B cell (primary cell): ENCODE measurements around the gene FBXL2. TPM values are rescaled to one million over a fixed set of nuclear protein-coding genes. Genes with fewer than 3 reads are reported as not detected.
"Not testable (repeated sequence)": the region's sequence is repeated elsewhere in the genome, so short reads cannot be mapped to it uniquely, and the experiment has no call there.

Experiments used
- ATAC-seq: fragments of 200-7000 bp; cut with Tn5 transposase; one replicate; pipeline ENCODE4 v1.10.0; 2021; ENCODE audit warnings: low read depth, mild to moderate bottlenecking, moderate number of reproducible peaks, moderate library complexity
- CTCF ChIA-PET: fragments of 350-600 bp; sonication (Branson Sonifier 250); formaldehyde crosslinking; loops from one replicate; lab custom pipeline; 2021; ENCODE audit warnings: antibody characterized with exemption, inconsistent platforms; lab: Charles Lee
- POLR2A ChIA-PET: fragments of 350-600 bp; sonication (Branson Sonifier 250); formaldehyde crosslinking; loops from one replicate; lab custom pipeline; 2021; ENCODE audit warnings: antibody characterized with exemption; lab: Charles Lee
- DNase-seq: peaks from one replicate; pipeline ENCODE4 v3.0.0; 2013
- H2AFZ ChIP-seq: 2 replicates; pipeline ENCODE4 v1.6.1; 2012; ENCODE audit warnings: mild to moderate bottlenecking, low read depth, low read length; ENCODE audit not compliant: insufficient read depth, poor library complexity, severe bottlenecking
- H3K27ac ChIP-seq, 2 donors: 1 replicate in 1 of 2; 2 replicates in 1 of 2; pipeline ENCODE4 v1.5.1; 2012 to 2013; ENCODE audit warnings: low read length in 2 of 2, mild to moderate bottlenecking in 2 of 2, moderate library complexity in 1 of 2
- H3K27me3 ChIP-seq, 4 experiments: fragments of 200-600 bp in 1 of 4; sonication (generic) in 1 of 4; replicated peaks in 1 of 4; 1 replicate in 2 of 4; 2 replicates in 2 of 4; pipeline versions ENCODE4 v1.6.1 to v1.7.0; 2013 to 2016; ENCODE audit warnings: low read length in 3 of 4, mild to moderate bottlenecking in 2 of 4, mixed read lengths in 1 of 4, moderate library complexity in 1 of 4; ENCODE audit not compliant: insufficient read depth in 4 of 4, control insufficient read depth in 3 of 4; ENCODE audit errors: control extremely low read depth in 1 of 4
- H3K36me3 ChIP-seq, 2 experiments: replicated peaks in 1 of 2; 1 replicate in 1 of 2; 2 replicates in 1 of 2; pipeline versions ENCODE4 v1.6.1 to v1.7.1; 2013; ENCODE audit warnings: low read length in 1 of 2; ENCODE audit not compliant: insufficient read depth in 2 of 2, control insufficient read depth in 1 of 2; ENCODE audit errors: control extremely low read depth in 1 of 2, extremely low read depth in 1 of 2
- H3K4me1 ChIP-seq, 2 donors: fragments of 200-600 bp in 1 of 2; sonication (generic) in 1 of 2; 1 replicate in 1 of 2; 2 replicates in 1 of 2; pipeline versions ENCODE4 v1.5.1 to v1.6.1; 2013 to 2017; ENCODE audit warnings: low read length in 2 of 2; ENCODE audit not compliant: control insufficient read depth in 2 of 2, insufficient read depth in 2 of 2
- H3K4me2 ChIP-seq: replicated peaks from 2 replicates; pipeline ENCODE3; 2012; ENCODE audit warnings: mild to moderate bottlenecking, low read depth, low read length; ENCODE audit not compliant: poor library complexity, severe bottlenecking
- H3K4me3 ChIP-seq, 5 experiments: fragments of 200-600 bp in 1 of 5; sonication (generic) in 1 of 5; 1 replicate in 3 of 5; 2 replicates in 2 of 5; pipeline versions ENCODE4 v1.5.1 to v1.7.0; 2011 to 2016; ENCODE audit warnings: low read length in 4 of 5, mild to moderate bottlenecking in 4 of 5, low read depth in 2 of 5, control low read depth in 1 of 5, moderate library complexity in 1 of 5; ENCODE audit not compliant: insufficient read depth in 1 of 5; ENCODE audit errors: control extremely low read depth in 1 of 5, extremely low read depth in 1 of 5
- H3K79me2 ChIP-seq: fragments of 200-600 bp; sonication (generic); one replicate; pipeline ENCODE4 v1.6.0; 2016; ENCODE audit warnings: low read length; ENCODE audit not compliant: control insufficient read depth, insufficient read depth
- H3K9ac ChIP-seq: fragments of 200-600 bp; sonication (generic); 2 replicates; pipeline ENCODE4 v1.6.1; 2017; ENCODE audit warnings: mild to moderate bottlenecking, low read length, moderate library complexity
- H3K9me3 ChIP-seq, 3 donors: one replicate each; pipeline versions ENCODE4 v1.6.1 to v1.7.1; 2013; ENCODE audit warnings: low read length in 2 of 3; ENCODE audit not compliant: control insufficient read depth in 2 of 3, insufficient read depth in 1 of 3; ENCODE audit errors: control extremely low read depth in 1 of 3
- H4K20me1 ChIP-seq: 2 replicates; pipeline ENCODE4 v1.6.0; 2012; ENCODE audit warnings: mild to moderate bottlenecking, low read length; ENCODE audit not compliant: insufficient read depth, control insufficient read depth, poor library complexity, severe bottlenecking
- H3K27ac Mint-ChIP-seq: one replicate; pipeline ENCODE4 v1.8.0; 2021; ENCODE audit warnings: mixed read lengths
- H3K27me3 Mint-ChIP-seq: one replicate; pipeline ENCODE4 v1.8.0; 2021; ENCODE audit warnings: mixed read lengths
- H3K4me1 Mint-ChIP-seq: one replicate; pipeline ENCODE4 v1.8.0; 2021; ENCODE audit warnings: mixed read lengths
- H3K4me3 Mint-ChIP-seq: one replicate; pipeline ENCODE4 v1.8.0; 2021; ENCODE audit warnings: mixed read lengths
- H3K9me3 Mint-ChIP-seq: one replicate; pipeline ENCODE4 v1.8.0; 2022; ENCODE audit warnings: mixed read lengths; ENCODE audit not compliant: insufficient read depth
- CTCF ChIP-seq: fragments of 200-600 bp; IDR thresholded peaks from one replicate; pipeline ENCODE4 v1.8.0; 2022; ENCODE audit warnings: antibody characterized with exemption, mild to moderate bottlenecking
- EZH2 ChIP-seq: IDR thresholded peaks from 2 replicates; pipeline ENCODE4 v1.6.1; 2012; ENCODE audit warnings: borderline replicate concordance, low read depth, mild to moderate bottlenecking, moderate library complexity, low read length; ENCODE audit not compliant: insufficient read depth, poor library complexity, severe bottlenecking
- WGBS: methylation state at CpG from one replicate; pipeline ENCODE4 v1.1.5; 2013; ENCODE audit warnings: missing lambda C conversion rate; ENCODE audit not compliant: insufficient coverage; 5-methylcytosine and 5-hydroxymethylcytosine counted together
- intact Hi-C: fragments of 100-400 bp; cut with micrococcal nuclease; formaldehyde crosslinking; loops from one replicate; pipeline ENCODE4 v1.10.0; 2022
- polyA plus RNA-seq: library from polyadenylated mRNA; depleted of rRNA; stranded (reverse); fragments of >200 nt; gene quantifications from 2 replicates; pipeline ENCODE4 v1.2.3, GENCODE V29; 2012
- total RNA-seq, 2 donors: library from RNA; stranded (reverse); fragments of 120-200 nt in 1 of 2; gene quantifications; 1 replicate in 1 of 2; 2 replicates in 1 of 2; pipeline versions ENCODE4 v1.2.3 to v1.2.4, GENCODE V29; 2013 to 2022

The FBXL2 gene
- total and polyA plus RNA-seq, 2 donors (not counting 1 experiment from before 2014, with no cell fraction given) = 0.34 TPM; not detected in 1

- H3K79me2 ChIP-seq = peaks cover 68% of the 10 kb centered on the region
- CTCF ChIA-PET = interaction anchor here (1.2 kb wide), 1 partner anchor 7 kb away, joined by 3 read pairs; no protein-coding TSS in a partner anchor
- 100% methylated on average over 3 of the region's 10 CpGs for WGBS
- H3K27me3 ChIP-seq = no peaks in the 10 kb centered on the region
- intact Hi-C loops = no loop called here
- Mint-ChIP-seq H3K9me3 (no peaks in the 10 kb centered on the region), H3K4me3 (no peak overlapping the region), H3K27ac (no peak overlapping the region), H3K4me1 (peaks cover 41% of the 10 kb centered on the region), H3K27me3 (no peaks in the 10 kb centered on the region)
- ATAC-seq (no peak), DNase-seq (no peak)
- peaks cover 12 to 20% of the 10 kb centered on the region in 2 donors for H3K4me1 ChIP-seq
- no peak overlapping the region for H3K27ac ChIP-seq
- H3K36me3 ChIP-seq = peaks cover 9 to 24% of the 10 kb centered on the region in 2 experiments
- no peak overlapping the region for H3K4me2 ChIP-seq
- H3K9ac ChIP-seq = no peak overlapping the region
- POLR2A ChIA-PET = no interaction called here
- H3K9me3 ChIP-seq = no peaks in the 10 kb centered on the region
- H2AFZ ChIP-seq = no peak overlapping the region
- TF ChIP-seq EZH2 (no peak), CTCF (no peak)
- H4K20me1 ChIP-seq = peaks cover 57% of the 10 kb centered on the region
- H3K4me3 ChIP-seq = no peak overlapping the region
These were observed 149.5 kb downstream of the FBXL2 start for GRCh38 chr3:33426630-33427317.

GRCh38 chr3:33428734-33429133, 151.5 kb downstream of the FBXL2 start:
- H4K20me1 ChIP-seq = peaks cover 67% of the 10 kb centered on the region
- CTCF ChIA-PET = interaction anchor here (1.5 kb wide), 1 partner anchor 11 kb away, joined by 4 read pairs; the partner anchor contains the start of gene UBP1
- POLR2A ChIA-PET = no interaction called here
- peaks cover 7 to 14% of the 10 kb centered on the region in 2 experiments for H3K36me3 ChIP-seq
- Mint-ChIP-seq H3K4me3 (no peak overlapping the region), H3K27me3 (no peaks in the 10 kb centered on the region), H3K4me1 (peaks cover 55% of the 10 kb centered on the region), H3K9me3 (no peaks in the 10 kb centered on the region), H3K27ac (no peak overlapping the region)
- DNase-seq (no peak), ATAC-seq (no peak)
- H2AFZ ChIP-seq = no peak overlapping the region
- no peak overlapping the region for H3K27ac ChIP-seq
- intact Hi-C loops = no loop called here
- TF ChIP-seq CTCF = no peak
- no peak for TF ChIP-seq EZH2
- H3K9me3 ChIP-seq = no peaks in the 10 kb centered on the region
- H3K4me3 ChIP-seq = no peak overlapping the region
- no peaks in the 10 kb centered on the region for H3K27me3 ChIP-seq
- peaks cover 87% of the 10 kb centered on the region for H3K79me2 ChIP-seq
- no peak overlapping the region for H3K9ac ChIP-seq
- peaks cover 19 to 22% of the 10 kb centered on the region in 2 donors for H3K4me1 ChIP-seq
- WGBS = 86% methylated on average over 6 of the region's 7 CpGs
- H3K4me2 ChIP-seq = no peak overlapping the region

- H3K4me3 ChIP-seq, H2AFZ ChIP-seq, H3K9me3 Mint-ChIP-seq, intact Hi-C loops, ATAC-seq, H3K4me3 Mint-ChIP-seq, H3K4me2 ChIP-seq, H3K27ac ChIP-seq, POLR2A ChIA-PET, H3K9me3 ChIP-seq, H3K9ac ChIP-seq, H3K27me3 ChIP-seq, DNase-seq, H3K27me3 Mint-ChIP-seq, H3K27ac Mint-ChIP-seq: not testable (repeated sequence)
- CTCF ChIA-PET = interaction anchor here (1.5 kb wide), 1 partner anchor 10 kb away, joined by 4 read pairs; the partner anchor contains the start of gene UBP1
- H3K4me1 Mint-ChIP-seq = peaks cover 58% of the 10 kb centered on the region
- peaks cover 72% of the 10 kb centered on the region for H4K20me1 ChIP-seq
- H3K79me2 ChIP-seq = peaks cover 93% of the 10 kb centered on the region
- WGBS = 86% methylated on average over 1 of the region's 2 CpGs
- H3K4me1 ChIP-seq = peaks cover 19 to 22% of the 10 kb centered on the region in 2 donors
- H3K36me3 ChIP-seq = peaks cover 4 to 11% of the 10 kb centered on the region in 2 experiments
These were observed 152.1 kb downstream of the FBXL2 start for GRCh38 chr3:33429306-33429705.
